Ecto neural progenitor cell (in vitro differentiated cells): ENCODE data around the gene TMEM132A.
A peak's percentile ranks its signal among the peaks of the same experiment; 100 is the strongest.
"Not testable (repeated sequence)": the region's sequence is repeated elsewhere in the genome, so short reads cannot be mapped to it uniquely, and the experiment has no call there.

Source experiments
- DNase-seq: peaks from one replicate; pipeline ENCODE4 v3.0.0-alpha.2; 2018; ENCODE audit warnings: low spot score

TMEM132A gene

DNA sequence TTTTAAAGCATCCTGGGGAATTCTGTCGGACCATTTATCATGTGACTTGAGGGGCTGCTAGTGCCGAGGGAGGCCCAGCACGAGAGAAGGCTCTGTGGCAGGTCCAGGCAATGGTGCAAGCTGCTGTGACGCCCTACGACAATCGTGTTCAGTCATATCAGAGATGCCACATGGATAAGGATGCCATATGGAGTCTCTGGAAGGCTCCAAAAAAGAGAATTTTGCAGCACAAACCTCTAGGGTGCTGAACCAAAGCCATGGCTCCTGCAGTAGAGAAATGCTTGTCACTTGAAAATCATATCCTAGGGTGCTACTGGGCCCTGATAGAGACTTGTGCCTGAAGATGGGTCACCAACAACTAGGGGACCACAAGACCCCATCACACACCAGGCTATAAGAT lies 40.5 kb downstream of the TMEM132A start:
- DNase-seq = no peak

DNA sequence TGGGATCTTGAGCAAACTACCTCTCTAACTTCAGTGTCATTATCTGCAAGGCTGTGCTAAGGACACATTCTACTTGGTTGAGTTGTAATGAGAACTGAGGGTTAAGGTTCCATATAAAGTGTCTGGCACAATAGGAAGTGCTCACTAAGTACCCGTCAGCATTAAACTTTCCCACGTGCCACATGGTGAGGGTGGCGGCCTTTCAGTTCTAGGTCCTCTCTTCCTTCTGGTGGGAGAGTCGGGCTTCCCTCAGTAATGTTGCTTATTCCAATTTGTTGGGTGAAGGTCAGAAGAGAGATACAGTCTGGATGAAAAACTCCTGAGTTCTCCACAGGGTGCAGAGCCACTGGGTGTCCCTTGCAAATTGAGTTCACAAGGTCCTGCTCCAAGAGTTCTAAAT lies 42.6 kb downstream of the TMEM132A start:
- DNase-seq = no peak

DNA sequence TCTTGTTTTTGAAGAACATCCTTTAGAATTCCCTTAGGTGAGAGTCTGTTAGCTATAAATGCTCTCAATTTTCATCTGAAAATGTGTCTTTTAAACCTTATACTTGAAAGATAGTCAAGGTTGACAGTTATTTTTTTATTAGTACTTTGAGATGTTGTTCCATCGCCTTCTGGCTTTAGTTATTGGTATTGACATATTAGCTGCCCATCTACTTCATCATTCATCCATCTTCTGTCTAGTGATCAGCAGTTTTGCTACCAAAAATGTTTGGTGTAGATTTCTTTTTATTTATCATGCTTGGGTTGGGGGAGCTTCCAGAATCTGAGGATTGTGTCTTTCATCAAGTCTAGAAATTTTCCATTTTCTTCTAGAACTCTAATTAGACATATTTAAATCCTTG lies 44.0 kb downstream of the TMEM132A start:
- DNase-seq = no peak

DNA sequence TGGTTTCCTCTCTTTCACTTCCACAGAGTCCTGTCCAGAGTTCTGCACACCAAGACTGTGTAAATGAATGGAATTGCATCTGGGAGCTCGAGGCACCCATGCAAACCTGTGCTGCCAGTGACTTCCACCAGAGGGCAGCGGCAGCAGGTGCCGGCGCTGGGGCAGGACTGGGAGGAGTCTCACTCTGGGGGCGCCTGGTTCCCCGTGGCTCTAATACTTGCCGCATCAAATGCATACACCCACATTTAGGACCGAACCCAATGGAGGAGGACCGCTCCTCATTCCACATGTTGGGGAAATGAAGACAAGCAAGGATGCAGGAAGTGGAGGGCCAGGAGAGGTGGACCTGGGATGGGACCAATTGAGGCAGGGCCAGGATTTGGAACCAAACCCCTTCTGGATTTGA lies 46.1 kb downstream of the TMEM132A start:
- DNase-seq = peak; percentile 69

DNA sequence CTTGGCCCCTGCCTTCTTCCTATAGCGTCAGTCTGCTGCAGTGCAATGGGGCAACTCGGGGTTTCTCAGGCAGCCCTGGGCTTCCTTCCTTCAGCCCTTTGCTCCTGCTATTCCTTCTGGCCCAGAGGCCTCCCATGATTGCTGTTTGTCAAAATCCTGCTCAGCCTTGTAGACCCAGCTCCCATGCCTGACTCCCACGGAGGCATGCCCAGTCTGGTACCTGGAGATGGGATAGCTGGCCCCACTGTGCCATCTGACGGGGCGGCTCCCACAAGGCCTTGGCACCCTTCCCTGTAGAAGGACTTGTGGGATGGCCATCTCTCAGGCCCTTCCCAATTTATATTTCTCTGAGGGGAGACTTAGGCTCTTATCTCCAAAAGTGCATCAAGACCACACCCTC lies 46.6 kb downstream of the TMEM132A start:
- no peak for DNase-seq

DNA sequence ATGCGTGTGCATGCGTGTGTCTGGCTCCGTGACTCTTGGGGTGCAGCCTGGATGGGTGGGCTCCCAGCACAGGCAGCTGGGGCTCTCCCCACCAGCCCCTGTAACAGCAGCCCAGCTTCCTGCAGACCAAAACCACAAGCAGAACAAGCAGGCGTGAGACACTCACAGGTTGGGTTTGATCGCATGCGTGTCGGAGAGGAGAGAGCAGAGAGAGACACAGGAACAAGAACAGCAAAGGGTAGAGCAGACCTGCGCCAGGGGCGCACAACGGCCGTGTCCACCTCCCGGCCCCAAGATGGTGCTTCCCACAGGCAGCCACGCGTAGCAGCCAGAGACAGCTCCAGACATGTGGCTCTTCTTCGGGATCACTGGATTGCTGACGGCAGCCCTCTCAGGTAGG lies 47.3 kb downstream of the TMEM132A start, which contains the start of gene CD6:
CD6 (plus strand) TSS at position 161 of the 400 bp plus-strand sequence; CDS start at position 347, 186 bp downstream.
- no peak for DNase-seq

DNA sequence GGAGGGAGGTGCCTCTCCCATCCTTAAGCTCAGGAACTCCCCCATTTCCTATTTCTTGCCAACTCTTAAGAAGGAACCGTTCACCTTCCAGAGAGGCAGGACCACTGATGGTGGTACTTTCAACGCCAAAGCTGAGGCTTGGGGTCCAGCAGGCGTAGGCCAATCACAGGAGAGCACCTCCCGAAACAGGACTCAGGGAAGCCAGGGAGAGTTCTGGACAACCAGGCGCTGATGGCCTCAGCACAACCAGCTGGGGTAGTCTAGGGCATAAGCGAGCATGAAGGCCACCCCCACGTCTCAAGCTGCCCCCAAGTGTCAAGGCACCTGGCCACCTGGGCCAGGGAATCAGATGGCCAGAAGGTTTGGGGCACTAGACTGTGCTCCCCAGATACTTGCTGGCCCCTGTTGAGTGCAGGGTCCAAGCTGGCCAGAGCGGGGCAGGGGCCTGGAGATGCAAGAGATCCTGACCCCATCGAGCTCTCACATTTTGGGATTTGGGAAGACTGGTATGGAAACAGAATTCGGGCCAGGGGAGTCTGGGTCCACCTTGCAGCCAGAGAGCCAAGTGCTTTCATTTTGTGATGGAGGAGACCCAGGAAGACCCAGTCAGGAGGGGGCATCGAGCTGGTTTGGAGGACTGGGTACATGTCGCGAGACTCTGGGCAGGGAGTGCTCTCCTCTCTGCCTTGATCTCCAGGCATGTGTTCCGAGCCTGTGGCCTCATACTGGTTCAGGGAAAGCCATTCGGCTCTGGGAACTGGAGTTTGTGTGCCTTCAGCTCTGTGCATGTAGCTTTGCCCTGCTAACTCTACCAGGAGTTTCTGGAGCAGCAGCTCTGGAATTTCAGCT lies 48.1 kb downstream of the TMEM132A start:
- no peak for DNase-seq

DNA sequence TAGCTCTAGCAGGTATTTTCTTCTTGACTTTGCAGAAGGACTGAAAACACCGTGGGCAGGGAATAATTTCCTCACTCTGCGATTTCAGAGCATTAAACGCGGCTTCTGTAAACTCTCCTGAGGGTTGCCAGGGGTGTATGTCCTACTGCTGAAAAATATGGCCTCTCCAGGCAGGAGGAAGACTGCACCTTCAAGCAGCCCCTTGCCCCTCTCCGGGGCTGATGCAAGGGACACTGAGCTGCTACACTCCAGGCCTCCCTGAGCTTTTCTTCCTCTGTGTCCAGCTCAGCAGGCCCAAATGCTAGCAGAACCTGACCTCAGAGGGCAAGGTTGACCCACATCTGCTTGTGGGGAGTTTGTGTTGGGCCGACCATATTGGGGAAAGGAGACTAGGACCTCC lies 49.4 kb downstream of the TMEM132A start:
- no peak for DNase-seq

DNA sequence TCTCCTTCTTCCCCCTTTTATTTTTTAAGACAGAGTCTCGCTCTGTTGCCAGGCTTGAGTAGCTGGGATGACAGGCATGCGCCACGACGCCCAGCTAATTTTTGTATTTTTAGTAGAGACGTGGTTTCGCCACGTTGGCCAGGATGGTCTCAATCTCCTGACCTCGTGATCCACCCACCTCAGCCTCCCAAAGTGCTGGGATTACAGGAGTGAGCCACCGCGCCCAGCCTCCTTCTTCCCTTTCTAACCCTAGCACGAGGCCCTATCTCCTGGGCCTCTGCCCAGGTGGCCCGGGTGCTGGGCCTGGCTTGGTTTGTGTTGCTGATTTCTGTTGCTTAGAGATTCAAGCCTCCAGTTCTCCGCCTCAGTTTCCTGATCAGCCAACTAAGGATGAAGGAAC lies 50.1 kb downstream of the TMEM132A start:
- DNase-seq = not testable (repeated sequence)

DNA sequence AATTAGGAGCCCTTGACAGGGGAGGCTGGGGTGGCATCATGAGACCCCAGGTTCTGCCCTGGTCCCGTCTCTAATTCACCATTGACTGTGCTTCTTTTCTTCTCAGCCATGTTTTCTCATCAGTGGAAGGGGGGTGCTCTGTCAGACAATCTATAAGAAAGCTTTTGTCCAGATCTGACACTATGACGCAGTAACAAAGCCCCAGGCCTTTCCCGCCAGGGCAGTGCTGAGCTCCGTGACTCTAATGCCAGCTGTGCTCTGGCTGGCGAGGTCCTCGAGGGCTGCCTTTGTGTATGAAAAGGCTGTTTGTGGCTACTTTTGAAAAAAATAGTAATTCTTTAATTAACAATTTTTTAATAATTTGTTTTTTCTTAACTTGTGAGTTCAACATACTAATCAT lies 50.5 kb downstream of the TMEM132A start:
- no peak for DNase-seq

DNA sequence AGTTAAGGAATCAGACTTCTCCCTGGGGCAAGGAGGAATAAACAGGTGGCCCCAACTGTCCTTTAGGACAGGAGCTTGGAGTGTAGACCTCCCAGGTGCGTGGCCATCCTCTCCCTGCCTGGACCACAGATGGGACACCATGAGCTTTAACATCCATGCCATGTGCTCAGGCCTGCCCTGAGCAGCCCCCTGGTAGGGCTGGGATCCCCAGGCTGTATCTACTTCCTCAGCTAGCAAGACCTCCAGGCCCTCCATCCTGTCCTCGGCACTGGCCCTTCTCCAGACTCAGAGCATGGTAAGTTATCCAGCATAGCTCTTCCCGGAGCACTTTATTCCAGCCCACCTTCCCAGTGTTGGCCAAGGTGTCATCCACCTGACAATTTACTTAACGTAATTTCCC lies 53.0 kb downstream of the TMEM132A start:
- no peak for DNase-seq

DNA sequence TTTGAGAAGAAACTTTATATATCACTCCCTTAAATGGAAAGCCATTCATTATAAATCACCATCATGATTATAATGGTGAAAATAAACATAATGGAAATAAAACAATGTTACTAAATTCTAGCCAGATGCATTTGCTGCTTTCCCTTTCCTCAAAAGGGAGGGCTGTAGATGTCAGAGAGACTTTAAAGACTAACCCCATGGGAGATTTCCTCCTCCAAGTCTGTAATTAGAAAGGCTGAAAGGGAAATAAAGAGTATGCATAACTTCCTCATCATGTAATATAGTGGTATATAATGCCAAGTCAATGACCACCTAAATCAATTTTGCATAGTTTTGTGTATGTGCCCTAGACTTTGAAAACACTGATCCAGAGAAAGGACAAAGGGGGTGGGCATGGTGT lies 53.6 kb downstream of the TMEM132A start:
- no peak for DNase-seq

DNA sequence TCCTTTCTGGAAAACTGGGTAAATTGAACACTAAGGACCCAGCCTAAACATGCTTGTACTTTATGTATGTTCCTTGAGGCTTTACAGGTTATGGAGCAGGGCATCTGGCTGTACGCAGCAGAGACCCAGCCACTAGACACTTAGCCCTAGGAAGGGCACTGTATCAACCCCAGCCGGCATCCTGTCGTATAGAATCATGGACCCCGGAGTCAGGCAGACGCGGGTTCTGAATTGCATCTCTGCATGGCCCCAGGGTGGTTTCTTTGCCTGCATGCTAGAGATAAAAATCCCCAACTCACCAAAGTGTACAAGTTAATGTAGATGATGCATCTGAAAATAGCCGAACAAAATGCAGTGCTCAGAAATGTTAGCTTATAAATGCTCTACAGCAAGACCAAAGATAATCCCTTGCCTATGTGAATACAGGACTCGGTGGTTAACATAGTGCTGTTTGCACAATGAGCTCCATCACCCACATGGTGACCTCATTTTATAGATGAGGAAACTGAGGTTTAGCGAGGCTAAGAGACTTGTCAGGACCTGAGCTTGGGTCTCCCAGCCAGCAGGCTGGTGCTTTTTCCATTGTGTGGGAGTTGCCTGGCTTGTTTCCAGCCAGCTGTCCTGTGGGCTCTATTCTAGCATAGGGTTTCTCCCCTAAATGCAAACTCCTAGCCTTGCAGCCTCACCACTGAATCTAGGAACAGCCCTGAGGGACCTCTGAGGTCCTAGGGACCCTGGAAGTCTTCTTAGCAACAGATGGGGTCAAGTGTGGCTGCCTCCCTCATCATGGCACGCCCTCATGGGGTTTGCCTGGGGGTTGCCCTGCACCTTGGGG lies 54.5 kb downstream of the TMEM132A start:
- DNase-seq = no peak

DNA sequence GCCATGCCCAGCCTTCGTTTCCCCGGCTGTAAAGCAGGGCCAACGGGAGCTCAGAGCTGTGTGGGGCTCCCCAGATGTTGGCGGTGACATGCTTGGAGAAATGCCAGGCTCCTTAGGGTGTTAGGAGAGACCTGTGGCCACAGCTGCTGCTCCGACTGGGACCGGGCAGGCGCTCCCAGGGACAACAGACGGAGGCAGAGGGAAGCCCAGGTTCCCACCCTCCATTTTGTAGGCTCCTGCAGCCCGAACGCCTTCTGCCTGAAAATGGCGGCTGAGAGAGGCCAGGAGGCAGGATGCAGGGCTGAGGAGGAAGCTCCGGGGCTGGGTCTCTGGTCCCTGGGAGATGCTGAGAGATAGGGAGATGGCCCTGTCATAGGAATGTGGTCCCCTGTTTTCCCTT lies 57.3 kb downstream of the TMEM132A start:
- DNase-seq = no peak

DNA sequence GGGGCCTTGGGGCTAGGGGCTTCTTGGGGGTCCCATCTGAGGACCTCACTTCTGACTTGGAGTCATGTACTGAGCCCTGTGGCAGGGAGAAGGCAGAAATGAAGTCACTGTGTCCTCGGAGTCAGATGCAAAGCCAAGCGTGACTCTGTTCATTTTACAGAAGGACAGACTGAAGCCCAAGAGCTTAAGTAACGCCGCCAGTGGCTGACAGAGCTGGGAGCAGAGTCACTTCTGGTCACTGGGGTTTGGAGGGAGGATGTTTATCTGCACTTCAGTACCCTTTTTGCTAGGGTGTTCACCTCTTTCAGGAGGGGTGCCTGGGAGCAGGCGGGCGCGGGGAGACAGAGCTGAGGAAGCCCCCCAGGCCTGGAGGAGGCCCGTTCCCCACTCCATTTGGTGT lies 57.9 kb downstream of the TMEM132A start:
- DNase-seq = no peak

DNA sequence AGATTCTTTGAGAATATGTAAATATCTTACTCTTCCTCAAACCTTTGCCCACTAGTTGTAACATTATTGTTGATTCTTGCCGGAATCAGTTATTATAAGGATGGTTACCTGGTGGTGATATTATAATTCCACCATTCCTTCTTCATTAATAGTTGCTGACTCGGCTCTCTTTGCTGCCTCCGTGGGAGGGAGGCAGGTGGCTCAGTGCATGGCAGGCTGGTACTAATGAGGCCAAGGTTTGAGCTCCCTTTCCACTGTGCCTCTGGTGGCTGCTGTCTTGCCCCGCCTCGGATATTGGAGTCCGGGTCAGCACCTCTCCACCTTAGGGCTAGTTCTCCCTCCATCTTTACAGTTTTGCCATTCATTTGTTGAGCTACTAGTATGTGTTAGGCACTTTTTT lies 59.9 kb downstream of the TMEM132A start:
- no peak for DNase-seq

DNA sequence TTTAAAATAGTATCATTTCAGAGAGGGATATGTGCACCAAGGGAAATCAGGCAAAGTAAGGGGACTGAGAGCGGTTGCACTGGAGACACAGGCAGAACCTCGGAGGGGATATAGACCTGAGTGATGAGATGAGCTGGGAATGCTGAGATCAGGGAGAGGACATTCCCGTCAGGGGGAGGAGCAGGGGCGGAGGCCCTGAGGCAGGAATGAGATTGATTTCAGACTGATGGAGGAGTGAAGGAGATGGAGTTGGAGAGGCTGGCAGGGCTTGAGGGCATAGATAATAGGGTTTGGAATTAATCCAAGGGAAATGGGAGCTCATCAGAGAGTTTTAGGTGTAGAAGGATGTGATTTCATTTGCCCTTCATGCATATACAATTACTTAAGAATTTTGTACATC lies 60.4 kb downstream of the TMEM132A start:
- no peak for DNase-seq

DNA sequence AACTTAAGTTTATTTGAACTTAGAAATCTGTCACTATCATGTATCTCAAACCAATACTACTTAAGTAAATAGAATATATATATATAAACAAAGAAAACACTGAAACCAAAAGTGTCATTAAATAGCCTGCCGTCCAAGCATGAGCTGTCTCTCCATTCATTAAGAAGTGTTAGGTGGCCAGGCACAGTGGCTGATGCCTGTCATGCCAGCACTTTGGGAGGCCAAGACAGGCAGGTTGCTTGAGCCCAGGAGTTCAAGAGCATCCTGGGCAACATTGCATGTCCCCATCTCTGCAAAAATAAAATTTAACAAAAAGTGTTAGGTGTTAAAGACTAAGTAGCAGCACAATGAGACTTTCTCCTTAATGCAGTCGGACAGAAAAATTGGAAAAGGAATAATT lies 61.2 kb downstream of the TMEM132A start:
- DNase-seq = no peak

DNA sequence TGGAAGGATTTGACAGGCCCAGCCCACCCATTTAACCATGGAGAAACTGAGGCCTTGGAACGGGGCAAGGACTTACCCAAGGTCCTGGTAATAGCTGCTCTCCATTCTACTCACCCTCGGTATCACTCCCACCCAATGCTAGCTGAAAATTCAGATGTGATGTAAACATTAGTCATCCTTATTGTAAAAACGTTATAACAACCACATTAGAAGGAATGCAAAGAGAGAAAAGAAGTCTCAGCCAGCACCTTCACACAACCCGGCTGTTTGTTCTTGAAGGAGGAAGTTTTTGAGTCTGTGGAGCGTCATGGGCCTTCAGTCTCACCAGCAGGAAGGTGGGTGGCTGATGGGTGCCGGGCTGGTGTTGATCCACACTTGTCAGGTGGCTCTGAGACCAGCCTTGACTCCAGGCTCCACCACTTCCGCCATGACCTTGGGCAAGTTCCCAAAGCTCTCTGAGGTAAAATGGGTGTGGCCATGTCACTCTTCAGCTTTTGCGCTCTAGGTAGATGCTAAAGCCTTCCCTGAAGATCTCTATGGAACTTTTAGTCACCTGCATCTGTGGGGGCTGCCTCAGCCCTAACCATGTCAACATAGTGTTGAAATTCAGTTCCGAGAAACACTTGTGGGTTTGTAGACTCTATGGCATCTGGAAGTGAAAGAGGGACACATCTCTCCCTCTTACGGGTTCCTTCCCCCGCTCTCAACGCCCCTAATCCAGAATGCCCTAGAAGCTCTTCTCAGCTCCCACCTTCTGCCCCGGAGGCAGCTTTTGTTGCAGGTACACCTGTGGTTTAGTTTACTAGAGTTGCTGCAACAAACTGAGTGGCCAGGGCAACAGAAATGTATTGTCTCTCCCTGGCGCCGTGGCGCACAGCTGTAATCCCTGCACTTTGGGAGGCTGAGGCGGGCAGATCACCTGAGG lies 62.0 kb downstream of the TMEM132A start:
- no peak for DNase-seq
